ENCODE measurements around the gene UGT1A3. TPM values are rescaled to one million over a fixed set of nuclear protein-coding genes. Genes with fewer than 3 reads are reported as not detected.
"Not testable (repeated sequence)": the region's sequence is repeated elsewhere in the genome, so short reads cannot be mapped to it uniquely, and the experiment has no call there.

The UGT1A3 gene
- total RNA-seq, 2 experiments from 2014 or later, result not detected

GRCh38 chr2:233714121-233714520, 14.7 kb upstream of the UGT1A3 start:
- Histone ChIP-seq H3K9me3 (ENCODE audit: control insufficient read depth in 1 of 2, insufficient read depth in 1 of 2, low read length in 2 of 2) (no peaks in the 10 kb centered on the region), H3K27me3 (ENCODE audit: control insufficient read depth in 1 of 2, insufficient read depth in 2 of 2, low read length in 2 of 2) (peaks cover 0 to 13% of the 10 kb centered on the region in 2 experiments), H3K4me1 (ENCODE audit: insufficient read depth, low read length) (no peaks in the 10 kb centered on the region), H3K27ac (ENCODE audit: low read depth in 1 of 2, low read length in 2 of 2) (no peak overlapping the region), H3K4me3 (ENCODE audit: low read length) (no peak overlapping the region), H3K36me3 (ENCODE audit: insufficient read depth, low read length) (no peaks in the 10 kb centered on the region)
- H3K4me1 Mint-ChIP-seq (ENCODE audit: low read depth), result no peaks in the 10 kb centered on the region
- no peaks in the 10 kb centered on the region for H3K36me3 Mint-ChIP-seq (ENCODE audit: low read depth)
- no peak overlapping the region for H3K27ac Mint-ChIP-seq
- no peak for TF ChIP-seq CTCF (IDR thresholded peaks at IDR 0.05)
- DNase-seq, result no peak
- no peak overlapping the region for H3K4me3 Mint-ChIP-seq
- peaks cover 37% of the 10 kb centered on the region for H3K27me3 Mint-ChIP-seq
- intact Hi-C loops (cut with DNase I, micrococcal nuclease), result loop anchor here (5.0 to 10.0 kb wide), 4 partner anchors 312 to 952 kb away; no protein-coding TSS in a partner anchor
- no peak for ATAC-seq (ENCODE audit: poor library complexity)
- H3K9me3 Mint-ChIP-seq, result no peaks in the 10 kb centered on the region
- POLR2A ChIA-PET, result no interaction called here
- CTCF ChIA-PET, result no interaction called here

GRCh38 chr2:233718552-233718951, 10.3 kb upstream of the UGT1A3 start, which contains the start of gene UGT1A4:
Gene UGT1A4 (plus strand): TSS chr2:233718736. CDS start chr2:233718821, 85 bp downstream.
- H3K36me3 Mint-ChIP-seq (ENCODE audit: low read depth), result no peaks in the 10 kb centered on the region
- Histone ChIP-seq H3K27me3 (ENCODE audit: control insufficient read depth in 1 of 2, insufficient read depth in 2 of 2, low read length in 2 of 2) (peaks cover 0 to 10% of the 10 kb centered on the region in 2 experiments), H3K36me3 (ENCODE audit: insufficient read depth, low read length) (no peaks in the 10 kb centered on the region), H3K27ac (ENCODE audit: low read depth in 1 of 2, low read length in 2 of 2) (no peak within 1 kb of the TSS), H3K4me3 (ENCODE audit: low read length) (no peak within 1 kb of the TSS), H3K4me1 (ENCODE audit: insufficient read depth, low read length) (no peaks in the 10 kb centered on the region), H3K9me3 (ENCODE audit: control insufficient read depth in 1 of 2, insufficient read depth in 1 of 2, low read length in 2 of 2) (no peaks in the 10 kb centered on the region)
- ChIA-PET CTCF (no interaction called here), POLR2A (no interaction called here)
- no peaks in the 10 kb centered on the region for H3K9me3 Mint-ChIP-seq
- TF ChIP-seq CTCF (IDR thresholded peaks at IDR 0.05), result no peak
- H3K27ac Mint-ChIP-seq, result no peak within 1 kb of the TSS
- intact Hi-C loops (cut with DNase I, micrococcal nuclease), result loop anchor here in 1 of 2 experiments (5.0 to 10.0 kb wide), 2 partner anchors 374 to 786 kb away; no protein-coding TSS in a partner anchor
- no peak for DNase-seq
- H3K4me3 Mint-ChIP-seq, result no peak within 1 kb of the TSS
- no peaks in the 10 kb centered on the region for H3K4me1 Mint-ChIP-seq (ENCODE audit: low read depth)
- no peak for ATAC-seq (ENCODE audit: poor library complexity)
- peaks cover 41% of the 10 kb centered on the region for H3K27me3 Mint-ChIP-seq

DNA sequence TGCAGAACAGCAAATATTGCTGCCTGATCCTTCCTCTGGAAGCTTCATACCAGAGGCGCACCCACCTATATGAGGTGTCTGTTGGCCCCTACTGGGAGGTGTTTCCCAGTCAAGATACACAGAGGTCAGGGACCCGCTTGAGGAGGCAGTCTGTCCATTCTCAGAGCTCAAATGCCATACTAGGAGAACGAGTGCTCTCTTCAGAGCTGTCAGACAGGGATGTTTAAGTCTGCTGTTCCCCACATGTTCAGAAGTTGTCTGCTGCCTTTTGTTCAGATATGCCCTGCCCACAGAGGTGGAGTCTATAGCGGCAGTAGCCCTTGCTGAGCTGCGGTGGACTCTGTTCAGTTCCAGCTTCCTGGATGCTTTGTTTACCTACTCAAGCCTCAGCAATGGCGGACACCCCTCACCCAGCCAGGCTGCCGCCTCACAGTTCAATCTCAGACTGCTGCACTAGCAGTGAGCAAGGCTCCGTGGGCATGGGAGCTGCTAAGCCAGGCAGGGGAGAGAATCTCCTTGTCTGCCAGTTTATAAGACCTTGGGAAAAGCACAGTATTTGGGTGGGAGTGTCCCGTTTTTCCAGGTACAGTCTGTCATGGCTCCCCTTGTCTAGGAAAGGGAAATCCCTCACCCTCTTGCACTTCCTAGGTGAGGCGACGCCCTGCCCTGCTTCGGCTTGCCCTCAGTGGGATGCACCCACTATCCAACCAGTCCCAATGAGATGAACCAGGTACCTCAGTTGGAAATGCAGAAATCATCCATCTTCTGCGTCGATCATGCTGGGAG, 8.2 kb downstream of the UGT1A3 start:
- ATAC-seq (ENCODE audit: poor library complexity); H3K4me3 ChIP-seq (ENCODE audit: low read length); H3K27me3 ChIP-seq (ENCODE audit: control insufficient read depth in 1 of 2, insufficient read depth in 2 of 2, low read length in 2 of 2); CTCF ChIA-PET; H3K4me1 ChIP-seq (ENCODE audit: insufficient read depth, low read length); H3K36me3 ChIP-seq (ENCODE audit: insufficient read depth, low read length); intact Hi-C loops (cut with DNase I, micrococcal nuclease); H3K9me3 ChIP-seq (ENCODE audit: control insufficient read depth in 1 of 2, insufficient read depth in 1 of 2, low read length in 2 of 2); POLR2A ChIA-PET; H3K27ac ChIP-seq (ENCODE audit: low read depth in 1 of 2, low read length in 2 of 2); H3K36me3 Mint-ChIP-seq (ENCODE audit: low read depth); H3K4me1 Mint-ChIP-seq (ENCODE audit: low read depth); H3K27ac Mint-ChIP-seq; DNase-seq; H3K4me3 Mint-ChIP-seq; H3K9me3 Mint-ChIP-seq: not testable (repeated sequence)
- peaks cover 45% of the 10 kb centered on the region for H3K27me3 Mint-ChIP-seq
